Esophagus squamous epithelium (tissue), 5 donors: ENCODE results near the gene MCRS1. TPM values are rescaled to one million over a fixed set of nuclear protein-coding genes. Genes with fewer than 3 reads are reported as not detected.

Source experiments
- DNase-seq: peaks from one replicate; lab custom pipeline; 2025; lab: John Stamatoyannopoulos, UW
- H3K27ac ChIP-seq, 4 donors: fragments of 200-600 bp; sonication (generic); one replicate each; pipeline ENCODE4 v1.5.1; 2016 to 2019; ENCODE audit warnings: mild to moderate bottlenecking in 1 of 4
- H3K27me3 ChIP-seq, 4 donors: fragments of 200-600 bp; sonication (generic); 1 replicate in 3 of 4; 2 replicates in 1 of 4; pipeline versions ENCODE4 v1.5.1 to v1.6.0; 2017 to 2021; ENCODE audit warnings: antibody characterized with exemption in 1 of 4
- H3K36me3 ChIP-seq, 3 donors: fragments of 200-600 bp; sonication (generic); one replicate each; pipeline ENCODE4 v1.5.1; 2016 to 2019
- H3K4me1 ChIP-seq, 3 donors: fragments of 200-600 bp; sonication (generic); one replicate each; pipeline ENCODE4 v1.5.1; 2017 to 2019
- H3K4me3 ChIP-seq, 4 donors: fragments of 200-600 bp; sonication (generic); 1 replicate in 3 of 4; 2 replicates in 1 of 4; pipeline ENCODE4 v1.5.1; 2016 to 2019; ENCODE audit warnings: mild to moderate bottlenecking in 2 of 4, moderate library complexity in 1 of 4
- H3K9me3 ChIP-seq, 3 donors: fragments of 200-600 bp; sonication (generic); one replicate each; pipeline ENCODE4 v1.5.1; 2016 to 2019
- POLR2A ChIP-seq, 4 donors: fragments of 450-650 bp; IDR thresholded peaks; one replicate each; pipeline ENCODE4 v1.6.1; 2017; ENCODE audit warnings: antibody characterized with exemption in 4 of 4, mild to moderate bottlenecking in 4 of 4, moderate library complexity in 3 of 4
- WGBS, 2 donors: methylation state at CpG; one replicate each; pipeline ENCODE4 v1.1.5; 2018; 5-methylcytosine and 5-hydroxymethylcytosine counted together
- intact Hi-C: fragments of 100-400 bp; cut with DNase I; formaldehyde crosslinking; loops from one replicate; pipeline ENCODE4 v1.15.0; 2022
- total RNA-seq, 4 donors: library from RNA; depleted of rRNA; stranded (reverse); fragments of >200 nt; gene quantifications; one replicate each; pipeline ENCODE4 v1.1.0, GENCODE V29; 2016
- TF ChIP-seq, protein P1 (sequence below), 6 experiments: fragments of 450-650 bp in 4 of 6; fragments of 200-600 bp in 2 of 6; sonication (generic) in 2 of 6; IDR thresholded peaks; one replicate each; pipeline ENCODE4 v1.5.1; 2016 to 2019; ENCODE audit warnings: antibody characterized with exemption in 6 of 6, mild to moderate bottlenecking in 4 of 6, moderate library complexity in 4 of 6
- donor health status: DM: yes; HTN: yes; CAD: no.

MCRS1 gene
- total RNA-seq, 4 donors from 2014 or later, result 38.8 to 54.2 (median 45.0) TPM

DNA sequence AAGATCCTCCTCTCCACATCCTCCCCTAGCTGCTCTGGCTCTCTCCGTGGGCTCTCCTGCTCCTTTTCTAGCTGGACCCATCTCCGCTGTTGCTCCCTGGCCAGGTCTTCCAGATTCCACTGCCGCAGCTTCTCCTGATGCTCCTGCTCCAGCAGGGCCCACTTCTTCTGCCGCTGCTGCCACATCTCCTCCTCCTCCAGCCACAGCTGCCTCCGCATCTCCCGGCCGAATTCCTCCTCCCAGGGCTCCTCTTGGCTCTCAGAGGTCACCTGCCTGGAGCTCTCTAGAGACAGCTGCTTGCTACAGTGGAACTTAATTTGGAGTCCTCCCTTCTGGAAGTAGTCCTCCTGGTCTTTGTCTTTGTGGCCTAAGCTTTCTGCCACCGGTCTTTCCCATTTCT is 32.0 kb upstream of the MCRS1 start:
- Histone ChIP-seq H3K27ac (no peak overlapping the region), H3K27me3 (no peaks in the 10 kb centered on the region), H3K36me3 (no peaks in the 10 kb centered on the region), H3K4me3 (no peak overlapping the region), H3K9me3 (no peaks in the 10 kb centered on the region), H3K4me1 (no peaks in the 10 kb centered on the region)
- TF ChIP-seq, protein P1, sequence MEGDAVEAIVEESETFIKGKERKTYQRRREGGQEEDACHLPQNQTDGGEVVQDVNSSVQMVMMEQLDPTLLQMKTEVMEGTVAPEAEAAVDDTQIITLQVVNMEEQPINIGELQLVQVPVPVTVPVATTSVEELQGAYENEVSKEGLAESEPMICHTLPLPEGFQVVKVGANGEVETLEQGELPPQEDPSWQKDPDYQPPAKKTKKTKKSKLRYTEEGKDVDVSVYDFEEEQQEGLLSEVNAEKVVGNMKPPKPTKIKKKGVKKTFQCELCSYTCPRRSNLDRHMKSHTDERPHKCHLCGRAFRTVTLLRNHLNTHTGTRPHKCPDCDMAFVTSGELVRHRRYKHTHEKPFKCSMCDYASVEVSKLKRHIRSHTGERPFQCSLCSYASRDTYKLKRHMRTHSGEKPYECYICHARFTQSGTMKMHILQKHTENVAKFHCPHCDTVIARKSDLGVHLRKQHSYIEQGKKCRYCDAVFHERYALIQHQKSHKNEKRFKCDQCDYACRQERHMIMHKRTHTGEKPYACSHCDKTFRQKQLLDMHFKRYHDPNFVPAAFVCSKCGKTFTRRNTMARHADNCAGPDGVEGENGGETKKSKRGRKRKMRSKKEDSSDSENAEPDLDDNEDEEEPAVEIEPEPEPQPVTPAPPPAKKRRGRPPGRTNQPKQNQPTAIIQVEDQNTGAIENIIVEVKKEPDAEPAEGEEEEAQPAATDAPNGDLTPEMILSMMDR (IDR thresholded peaks at IDR 0.05), result no peak
- no peak for TF ChIP-seq POLR2A (IDR thresholded peaks at IDR 0.05)
- intact Hi-C loops, result no loop called here
- DNase-seq, result no peak
- WGBS, 2 donors, result 91 to 92% methylated on average over 7 to 8 of the region's 8 CpGs

DNA sequence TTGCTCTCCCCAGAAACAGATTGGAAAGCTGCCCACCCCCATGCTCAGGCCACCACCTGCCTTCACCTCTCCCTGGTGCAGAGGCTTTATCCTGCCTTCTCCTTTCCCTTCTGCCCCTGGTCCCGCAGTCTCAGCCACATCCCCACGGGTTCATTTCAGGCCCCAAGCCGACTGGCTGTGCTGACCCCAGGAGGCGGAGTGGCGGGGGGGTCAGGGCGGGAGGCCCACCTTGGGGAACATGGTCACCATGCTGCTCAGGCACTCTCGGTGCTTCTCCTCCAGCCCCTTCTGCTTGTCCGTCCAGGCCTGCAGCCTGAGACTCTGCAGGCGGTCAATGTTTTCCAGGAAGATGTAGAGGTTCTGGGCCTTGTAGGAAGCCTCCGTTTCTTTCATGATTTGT is 30.6 kb upstream of the MCRS1 start:
- TF ChIP-seq, protein P1 (IDR thresholded peaks at IDR 0.05), result no peak
- TF ChIP-seq POLR2A (IDR thresholded peaks at IDR 0.05), result no peak
- Histone ChIP-seq H3K27ac (no peak overlapping the region), H3K9me3 (no peaks in the 10 kb centered on the region), H3K4me1 (no peaks in the 10 kb centered on the region), H3K27me3 (no peaks in the 10 kb centered on the region), H3K4me3 (no peak overlapping the region), H3K36me3 (no peaks in the 10 kb centered on the region)
- 80 to 95% methylated on average over 3 of the region's 10 CpGs for WGBS, 2 donors
- no peak for DNase-seq
- intact Hi-C loops, result no loop called here

DNA sequence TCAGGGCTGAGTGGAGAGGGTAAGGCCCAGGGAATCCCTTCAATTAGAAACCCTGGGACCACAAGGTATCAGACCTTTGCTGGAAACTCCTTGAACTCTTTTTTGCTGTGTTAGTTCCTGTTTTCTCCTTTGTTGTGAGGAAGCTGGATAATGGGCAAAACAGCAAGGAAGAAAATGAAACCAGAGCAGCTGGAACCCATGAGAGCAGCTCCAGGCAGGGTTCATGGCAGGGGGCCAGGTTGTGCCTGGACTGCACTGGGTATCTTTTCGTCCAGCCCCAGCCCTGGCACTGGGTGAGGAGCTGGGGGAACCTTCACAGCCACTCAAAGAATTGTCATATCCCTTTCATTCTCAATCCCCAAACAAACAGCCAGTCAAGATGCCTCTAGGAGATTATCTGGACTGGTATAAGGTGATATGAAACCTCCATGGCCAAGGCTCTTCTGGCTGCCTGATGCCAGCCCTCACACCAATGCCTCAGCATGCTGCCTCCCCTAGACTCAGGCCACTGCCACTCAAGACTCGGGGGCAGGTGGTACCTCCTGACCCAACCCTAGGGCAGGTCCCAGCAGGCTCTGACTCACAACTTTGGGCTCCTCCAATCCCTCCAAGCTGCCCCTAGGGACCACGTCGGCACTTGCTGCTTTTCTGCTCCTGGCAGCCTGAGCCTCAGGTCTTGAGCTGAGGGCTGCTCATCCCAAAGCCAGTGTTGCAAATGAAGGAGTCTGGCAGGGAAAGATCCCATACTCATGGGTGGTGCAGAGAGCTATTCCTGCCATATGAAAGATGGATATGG is 21.0 kb upstream of the MCRS1 start:
- peaks cover 0 to 36% (median 5%) of the 10 kb centered on the region in 3 donors for H3K36me3 ChIP-seq
- DNase-seq, result no peak
- no peaks in the 10 kb centered on the region for H3K9me3 ChIP-seq
- no peak overlapping the region for H3K27ac ChIP-seq
- H3K4me1 ChIP-seq, result peaks cover 0 to 10% (median 6%) of the 10 kb centered on the region in 3 donors
- WGBS, 2 donors, result 20 to 33% methylated on average over 1 of the region's 4 CpGs
- TF ChIP-seq, protein P1 (IDR thresholded peaks at IDR 0.05), result no peak
- TF ChIP-seq POLR2A (IDR thresholded peaks at IDR 0.05), result no peak
- H3K27me3 ChIP-seq, result no peaks in the 10 kb centered on the region
- H3K4me3 ChIP-seq, result no peak overlapping the region
- intact Hi-C loops, result no loop called here

DNA sequence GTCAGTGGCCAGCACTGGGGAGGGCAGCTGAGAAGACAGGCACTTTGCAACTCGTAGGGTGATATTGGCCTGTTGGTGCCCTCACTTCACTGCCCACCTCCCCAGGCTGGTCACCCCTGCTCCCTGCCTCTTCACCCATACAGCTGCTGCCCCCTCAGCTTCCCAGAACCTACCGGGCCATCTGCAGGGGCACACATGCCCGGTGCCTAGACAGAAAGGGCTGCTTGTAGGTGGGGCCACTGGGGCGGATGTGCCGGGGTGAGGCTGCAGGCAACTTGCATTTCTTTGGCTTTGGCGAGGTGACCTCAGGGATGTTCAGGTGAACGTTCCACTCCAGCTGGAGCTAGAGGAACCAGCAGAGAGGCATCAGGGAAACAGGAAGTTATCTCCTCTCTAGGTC is 20.3 kb upstream of the MCRS1 start:
- TF ChIP-seq POLR2A (IDR thresholded peaks at IDR 0.05), result no peak
- TF ChIP-seq, protein P1 (IDR thresholded peaks at IDR 0.05), result no peak
- H3K4me3 ChIP-seq, result no peak overlapping the region
- H3K4me1 ChIP-seq, result peaks cover 0 to 17% (median 6%) of the 10 kb centered on the region in 3 donors
- intact Hi-C loops, result no loop called here
- no peak for DNase-seq
- peaks cover 0 to 43% (median 5%) of the 10 kb centered on the region in 3 donors for H3K36me3 ChIP-seq
- WGBS, 2 donors, result 62 to 67% methylated on average over 1 to 3 of the region's 7 CpGs
- no peaks in the 10 kb centered on the region for H3K27me3 ChIP-seq
- no peak overlapping the region for H3K27ac ChIP-seq
- no peaks in the 10 kb centered on the region for H3K9me3 ChIP-seq

DNA sequence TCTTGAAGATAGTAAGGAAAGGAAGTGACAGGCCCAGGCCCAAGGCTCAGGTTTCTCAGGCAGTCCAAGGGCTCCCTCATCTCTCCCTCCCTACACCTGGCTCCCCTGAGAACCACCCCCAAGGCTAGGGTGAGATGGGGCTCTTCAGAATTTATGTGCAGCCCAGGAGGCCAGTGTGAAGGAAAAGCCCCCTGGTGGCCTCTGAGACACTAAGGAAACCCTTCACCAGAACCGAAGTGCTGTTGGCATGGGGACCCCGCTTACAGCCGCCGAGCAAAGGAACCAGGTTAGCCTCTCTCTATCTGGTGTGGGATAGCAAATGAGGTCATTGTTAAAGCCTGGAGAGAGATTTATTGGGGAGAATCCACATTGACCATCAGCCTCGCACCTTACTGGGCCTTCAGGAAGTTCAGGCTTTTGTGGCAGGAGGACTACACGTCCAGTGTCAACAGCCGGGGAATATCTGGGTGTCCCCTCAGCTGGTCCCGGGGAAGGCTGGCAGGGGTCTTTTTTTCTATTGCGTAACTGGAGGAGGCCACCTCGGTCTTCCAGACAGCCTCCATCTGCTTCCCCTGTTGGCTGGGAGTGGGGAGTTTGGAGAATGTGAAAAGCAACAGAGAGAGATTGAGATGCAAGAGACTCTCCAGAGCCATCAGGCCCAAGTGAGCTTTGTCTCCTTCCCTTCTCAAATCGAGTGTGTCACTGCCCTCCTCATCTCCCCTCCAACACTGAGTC is 19.4 kb upstream of the MCRS1 start:
- no peak overlapping the region for H3K4me3 ChIP-seq
- H3K36me3 ChIP-seq, result peaks cover 0 to 43% (median 5%) of the 10 kb centered on the region in 3 donors
- intact Hi-C loops, result no loop called here
- DNase-seq, result no peak
- TF ChIP-seq POLR2A (IDR thresholded peaks at IDR 0.05), result no peak
- TF ChIP-seq, protein P1 (IDR thresholded peaks at IDR 0.05), result no peak
- H3K27ac ChIP-seq, result no peak overlapping the region
- H3K9me3 ChIP-seq, result no peaks in the 10 kb centered on the region
- WGBS, 2 donors, result 85 to 88% methylated on average over 5 to 10 of the region's 11 CpGs
- H3K4me1 ChIP-seq, result peaks cover 0 to 22% (median 8%) of the 10 kb centered on the region in 3 donors
- no peaks in the 10 kb centered on the region for H3K27me3 ChIP-seq
